ENCODE results near the gene SMC6.

SMC6 gene

DNA sequence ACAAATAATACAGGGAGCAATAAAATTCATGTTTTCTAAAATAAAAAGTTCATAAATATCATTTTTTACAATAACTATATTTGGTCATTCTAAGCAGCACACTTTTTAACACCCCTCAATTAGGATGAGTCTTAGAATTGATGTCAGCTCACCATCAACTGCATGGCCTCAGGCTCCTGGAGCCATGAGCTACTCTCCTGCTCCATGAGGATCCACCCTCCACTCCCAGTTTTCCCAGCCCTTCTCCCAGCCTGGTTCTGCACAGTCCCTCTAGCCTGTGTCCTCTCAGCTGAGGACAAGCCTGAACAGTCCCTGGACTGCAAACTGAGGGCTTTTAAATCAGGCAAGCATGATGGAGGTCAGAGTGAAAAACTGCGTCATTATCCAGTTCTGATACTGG, 89.1 kb downstream of the SMC6 start:
- TF ChIP-seq, protein P1, sequence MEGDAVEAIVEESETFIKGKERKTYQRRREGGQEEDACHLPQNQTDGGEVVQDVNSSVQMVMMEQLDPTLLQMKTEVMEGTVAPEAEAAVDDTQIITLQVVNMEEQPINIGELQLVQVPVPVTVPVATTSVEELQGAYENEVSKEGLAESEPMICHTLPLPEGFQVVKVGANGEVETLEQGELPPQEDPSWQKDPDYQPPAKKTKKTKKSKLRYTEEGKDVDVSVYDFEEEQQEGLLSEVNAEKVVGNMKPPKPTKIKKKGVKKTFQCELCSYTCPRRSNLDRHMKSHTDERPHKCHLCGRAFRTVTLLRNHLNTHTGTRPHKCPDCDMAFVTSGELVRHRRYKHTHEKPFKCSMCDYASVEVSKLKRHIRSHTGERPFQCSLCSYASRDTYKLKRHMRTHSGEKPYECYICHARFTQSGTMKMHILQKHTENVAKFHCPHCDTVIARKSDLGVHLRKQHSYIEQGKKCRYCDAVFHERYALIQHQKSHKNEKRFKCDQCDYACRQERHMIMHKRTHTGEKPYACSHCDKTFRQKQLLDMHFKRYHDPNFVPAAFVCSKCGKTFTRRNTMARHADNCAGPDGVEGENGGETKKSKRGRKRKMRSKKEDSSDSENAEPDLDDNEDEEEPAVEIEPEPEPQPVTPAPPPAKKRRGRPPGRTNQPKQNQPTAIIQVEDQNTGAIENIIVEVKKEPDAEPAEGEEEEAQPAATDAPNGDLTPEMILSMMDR (IDR thresholded peaks at IDR 0.05; ENCODE audit: extremely low read depth, insufficient read depth, missing control alignments), result no peak
- in situ Hi-C loops (cut with MboI; ENCODE audit: low pct_unique_long_range_greater_than_20kb, low sequenced_read_pairs, unreplicated experiment), result no loop called here
- no peak for DNase-seq (ENCODE audit: low spot score)

DNA sequence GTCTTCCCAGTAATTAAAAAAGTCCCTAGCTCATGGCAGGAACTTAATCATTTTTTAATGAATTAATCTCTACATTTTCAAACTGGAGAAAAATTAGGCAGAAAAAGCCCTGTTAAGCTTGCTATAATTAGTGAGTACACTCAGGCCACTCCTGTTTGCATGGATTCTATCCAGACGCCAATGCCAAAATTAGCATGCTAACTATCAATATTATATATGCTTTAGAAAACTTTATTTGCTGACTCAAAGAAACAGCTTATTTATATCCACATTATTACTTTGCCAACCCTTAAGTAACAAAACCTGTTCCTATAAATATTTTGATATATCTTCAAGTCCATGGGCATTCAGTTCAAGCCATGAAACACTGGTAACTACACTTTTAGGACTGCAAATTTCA, 90.9 kb downstream of the SMC6 start:
- TF ChIP-seq, protein P1 (IDR thresholded peaks at IDR 0.05; ENCODE audit: extremely low read depth, insufficient read depth, missing control alignments), result no peak
- in situ Hi-C loops (cut with MboI; ENCODE audit: low pct_unique_long_range_greater_than_20kb, low sequenced_read_pairs, unreplicated experiment), result no loop called here
- DNase-seq (ENCODE audit: low spot score), result no peak

DNA sequence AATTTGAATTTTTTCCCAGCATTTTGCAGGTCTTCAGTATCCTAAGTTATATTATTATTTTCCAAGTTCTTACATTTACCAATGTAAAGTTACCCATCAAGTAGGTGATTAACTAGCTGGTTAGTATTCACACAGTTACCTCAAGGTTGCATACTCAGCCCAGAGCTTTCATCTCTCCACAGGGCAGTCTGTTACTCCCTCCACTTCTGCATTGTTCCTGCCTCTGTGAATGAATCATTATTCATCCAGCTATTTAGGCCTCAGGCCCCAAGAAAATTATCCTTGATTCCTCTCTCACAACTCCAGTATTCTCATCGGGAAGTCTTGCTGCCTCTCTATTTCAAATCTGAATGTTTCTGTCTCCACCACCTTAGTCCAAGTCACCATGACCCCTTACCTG, 92.2 kb downstream of the SMC6 start:
- in situ Hi-C loops (cut with MboI; ENCODE audit: low pct_unique_long_range_greater_than_20kb, low sequenced_read_pairs, unreplicated experiment), result no loop called here
- TF ChIP-seq, protein P1 (IDR thresholded peaks at IDR 0.05; ENCODE audit: extremely low read depth, insufficient read depth, missing control alignments), result no peak
- no peak for DNase-seq (ENCODE audit: low spot score)

DNA sequence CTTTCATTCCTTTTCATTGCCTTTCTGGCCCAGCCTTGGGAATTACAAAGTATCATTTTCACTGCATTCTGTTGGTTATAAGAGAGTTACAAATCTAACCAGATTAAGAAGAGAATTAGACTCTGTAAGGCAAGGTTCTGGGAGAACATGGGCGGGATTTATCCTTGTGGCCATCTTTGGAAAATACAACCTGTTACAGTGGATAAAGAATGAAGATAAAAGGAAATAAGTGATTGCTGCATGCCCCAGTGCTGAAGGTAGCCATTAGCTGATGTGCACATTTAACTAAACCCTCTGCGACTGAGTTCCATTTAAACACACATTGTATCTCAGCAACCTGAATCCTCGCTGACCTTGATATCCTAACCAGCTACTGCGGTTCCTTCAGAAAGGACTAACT, 93.4 kb downstream of the SMC6 start:
- in situ Hi-C loops (cut with MboI; ENCODE audit: low pct_unique_long_range_greater_than_20kb, low sequenced_read_pairs, unreplicated experiment), result no loop called here
- TF ChIP-seq, protein P1 (IDR thresholded peaks at IDR 0.05; ENCODE audit: extremely low read depth, insufficient read depth, missing control alignments), result no peak
- no peak for DNase-seq (ENCODE audit: low spot score)

DNA sequence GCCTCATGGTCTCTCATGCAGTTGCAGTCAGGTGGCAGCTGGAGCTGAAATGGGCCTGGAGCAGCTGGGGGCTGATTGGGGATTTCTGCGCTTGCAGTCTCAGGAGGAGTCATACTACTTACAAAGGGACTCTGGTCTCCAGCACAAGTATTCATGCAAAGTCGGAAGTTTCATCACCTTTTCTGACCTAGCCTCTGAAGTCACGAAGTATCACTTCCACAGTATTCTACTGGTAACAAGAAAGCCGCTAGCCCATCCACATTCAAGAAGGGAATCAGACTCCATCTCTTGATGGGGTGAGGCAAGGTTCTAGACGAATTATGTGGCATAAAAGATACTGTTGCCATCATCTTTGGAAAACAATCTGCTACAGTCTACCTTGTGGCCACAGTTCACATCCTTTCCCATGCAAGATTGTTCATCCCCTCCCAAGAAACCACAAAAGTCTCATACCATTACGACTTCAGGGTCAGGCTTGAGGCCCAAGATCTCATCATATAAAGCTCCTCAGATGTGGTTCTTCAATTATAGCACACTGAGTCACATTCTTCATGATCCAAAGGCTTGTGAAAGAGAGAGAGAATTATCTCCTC, 95.3 kb downstream of the SMC6 start:
- in situ Hi-C loops (cut with MboI; ENCODE audit: low pct_unique_long_range_greater_than_20kb, low sequenced_read_pairs, unreplicated experiment), result no loop called here
- DNase-seq (ENCODE audit: low spot score), result peak; percentile 54
- TF ChIP-seq, protein P1 (IDR thresholded peaks at IDR 0.05; ENCODE audit: extremely low read depth, insufficient read depth, missing control alignments), result no peak

DNA sequence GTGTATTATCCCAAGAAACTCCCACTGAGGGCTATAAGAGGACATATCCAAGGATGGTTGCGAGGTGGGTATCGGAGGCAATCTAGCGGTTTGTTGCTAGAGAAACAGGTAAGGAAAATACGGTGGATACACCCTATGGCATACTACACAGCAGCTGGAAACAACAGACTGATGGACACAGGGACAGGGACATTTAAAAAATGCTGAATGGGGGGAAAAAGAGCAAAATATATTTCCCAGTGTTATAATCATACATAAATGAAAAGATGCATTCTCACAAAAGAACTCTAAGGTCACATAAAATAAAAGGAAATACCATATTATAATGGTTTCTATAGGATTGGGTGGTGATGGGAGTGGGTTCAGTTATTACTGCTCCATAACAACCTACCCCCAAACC, 95.9 kb downstream of the SMC6 start:
- DNase-seq (ENCODE audit: low spot score), result no peak
- in situ Hi-C loops (cut with MboI; ENCODE audit: low pct_unique_long_range_greater_than_20kb, low sequenced_read_pairs, unreplicated experiment), result no loop called here
- TF ChIP-seq, protein P1 (IDR thresholded peaks at IDR 0.05; ENCODE audit: extremely low read depth, insufficient read depth, missing control alignments), result no peak

Data from GM13977 (cell line).